IMR-90 (cell line): ENCODE measurements around the gene ATP1B1. TPM values are rescaled to one million over a fixed set of nuclear protein-coding genes. Genes with fewer than 3 reads are reported as not detected.
A peak's percentile ranks its signal among the peaks of the same experiment; 100 is the strongest.

Source experiments
- ATAC-seq: fragments of 200-7000 bp; cut with Tn5 transposase; 2 replicates; pipeline ENCODE4 v1.9.1; 2020; ENCODE audit warnings: low read depth, mild to moderate bottlenecking, moderate library complexity
- BruUV-seq: library from RNA; stranded (reverse); fragments of 400-500 nt; replicated peaks from 2 replicates; lab custom pipeline; 2021; lab: Mats Ljungman, UMichigan
- CTCF ChIA-PET: fragments of 300-600 bp; formaldehyde crosslinking; extraction: SDS; loops from one replicate; lab custom pipeline; 2021; ENCODE audit warnings: antibody characterized with exemption; lab: Yijun Ruan, JAX
- POLR2A ChIA-PET: fragments of 300-600 bp; sonication (Branson Sonifier 250); formaldehyde crosslinking; loops from one replicate; lab custom pipeline; 2022; ENCODE audit warnings: antibody characterized with exemption; ENCODE audit not compliant: unreplicated experiment; lab: Charles Lee
- DNase-seq: peaks from one replicate; pipeline ENCODE4 v3.0.0; 2013
- H2AFZ ChIP-seq: replicated peaks from 2 replicates; pipeline ENCODE3; 2013; ENCODE audit warnings: low read length, mild to moderate bottlenecking; ENCODE audit not compliant: poor library complexity
- H2AK5ac ChIP-seq: 2 replicates; pipeline ENCODE4 v1.6.1; 2013; ENCODE audit warnings: low read depth, low read length, inconsistent platforms
- H2AK9ac ChIP-seq: replicated peaks from 2 replicates; pipeline ENCODE3; 2013; ENCODE audit warnings: mild to moderate bottlenecking, low read depth, low read length, moderate library complexity; ENCODE audit not compliant: poor library complexity
- H2BK120ac ChIP-seq: 2 replicates; pipeline ENCODE4 v1.6.1; 2013; ENCODE audit warnings: low read depth, low read length, inconsistent platforms
- H2BK15ac ChIP-seq: 3 replicates; pipeline ENCODE4 v1.6.1; 2013; ENCODE audit warnings: low read depth, low read length, inconsistent platforms
- H2BK20ac ChIP-seq: 2 replicates; pipeline ENCODE4 v1.6.1; 2013; ENCODE audit warnings: low read depth, mild to moderate bottlenecking, inconsistent platforms, low read length, moderate library complexity
- H2BK5ac ChIP-seq: 2 replicates; pipeline ENCODE4 v1.6.1; 2013; ENCODE audit warnings: mild to moderate bottlenecking, low read depth, low read length, inconsistent platforms; ENCODE audit not compliant: poor library complexity, severe bottlenecking
- H3K14ac ChIP-seq: replicated peaks from 2 replicates; pipeline ENCODE4 v1.6.1; 2013; ENCODE audit warnings: low read depth, low read length, inconsistent platforms
- H3K18ac ChIP-seq: 2 replicates; pipeline ENCODE4 v1.6.1; 2013; ENCODE audit warnings: low read depth, low read length, control low read depth
- H3K23ac ChIP-seq: 2 replicates; pipeline ENCODE4 v1.6.1; 2013; ENCODE audit warnings: low read depth, low read length, inconsistent platforms
- H3K27ac ChIP-seq: 2 replicates; pipeline ENCODE4 v1.5.1; 2013; ENCODE audit warnings: mild to moderate bottlenecking, control low read depth, low read length; ENCODE audit not compliant: insufficient read depth
- H3K27me3 ChIP-seq: 2 replicates; pipeline ENCODE4 v1.6.1; 2013; ENCODE audit warnings: low read length; ENCODE audit not compliant: control insufficient read depth, insufficient read depth
- H3K36me3 ChIP-seq: 2 replicates; pipeline ENCODE4 v1.6.1; 2013; ENCODE audit warnings: low read length, mixed read lengths; ENCODE audit not compliant: control insufficient read depth, insufficient read depth
- H3K4ac ChIP-seq: 2 replicates; pipeline ENCODE4 v1.6.1; 2013; ENCODE audit warnings: low read depth, low read length, inconsistent platforms
- H3K4me1 ChIP-seq: 2 replicates; pipeline ENCODE4 v1.6.1; 2013; ENCODE audit warnings: low read length, mixed read lengths; ENCODE audit not compliant: control insufficient read depth, insufficient read depth
- H3K4me2 ChIP-seq: 2 replicates; pipeline ENCODE4 v1.6.1; 2013; ENCODE audit warnings: low read depth, mild to moderate bottlenecking, control low read depth, low read length, moderate library complexity
- H3K4me3 ChIP-seq: 2 replicates; pipeline ENCODE4 v1.5.1; 2013; ENCODE audit warnings: low read depth, mild to moderate bottlenecking, control low read depth, low read length, moderate library complexity; ENCODE audit not compliant: insufficient read depth
- H3K56ac ChIP-seq: 2 replicates; pipeline ENCODE4 v1.6.1; 2013; ENCODE audit warnings: low read length, inconsistent platforms; ENCODE audit not compliant: insufficient read depth; ENCODE audit errors: extremely low read depth
- H3K79me1 ChIP-seq, 2 experiments: 2 replicates each; pipeline ENCODE4 v1.6.1; 2013; ENCODE audit warnings: low read length in 2 of 2, inconsistent platforms in 1 of 2, low read depth in 1 of 2
- H3K9ac ChIP-seq: 2 replicates; pipeline ENCODE4 v1.6.1; 2013; ENCODE audit warnings: low read depth, low read length, control low read depth
- H3K9me1 ChIP-seq: 2 replicates; pipeline ENCODE4 v1.6.1; 2013; ENCODE audit warnings: low read length, inconsistent platforms; ENCODE audit not compliant: insufficient read depth
- H3K9me3 ChIP-seq: 2 replicates; pipeline ENCODE4 v1.6.1; 2013; ENCODE audit warnings: low read length; ENCODE audit not compliant: control insufficient read depth, insufficient read depth
- H4K20me1 ChIP-seq: 2 replicates; pipeline ENCODE4 v1.6.1; 2013; ENCODE audit warnings: low read length, inconsistent platforms; ENCODE audit not compliant: insufficient read depth
- H4K5ac ChIP-seq: 2 replicates; pipeline ENCODE4 v1.6.1; 2013; ENCODE audit warnings: mild to moderate bottlenecking, low read depth, low read length, control low read depth
- H4K8ac ChIP-seq, 2 experiments: 2 replicates each; pipeline ENCODE4 v1.6.1; 2013; ENCODE audit warnings: low read depth in 2 of 2, low read length in 2 of 2, control low read depth in 1 of 2, inconsistent platforms in 1 of 2
- H4K91ac ChIP-seq: 2 replicates; pipeline ENCODE4 v1.6.1; 2013; ENCODE audit warnings: low read depth, low read length, inconsistent platforms; ENCODE audit not compliant: insufficient read depth
- CEBPB ChIP-seq: IDR thresholded peaks from 2 replicates; pipeline ENCODE4 v1.6.1; 2012; ENCODE audit warnings: low read depth, low read length, improper control_type of control experiment
- MAFK ChIP-seq: IDR thresholded peaks from 2 replicates; pipeline ENCODE4 v1.6.1; 2012; ENCODE audit warnings: low read depth, low read length, improper control_type of control experiment
- POLR2A ChIP-seq: IDR thresholded peaks from 2 replicates; pipeline ENCODE4 v1.6.1; 2012; ENCODE audit warnings: mild to moderate bottlenecking, low read depth, low read length
- RFX5 ChIP-seq: IDR thresholded peaks from 2 replicates; pipeline ENCODE4 v1.8.0; 2012; ENCODE audit warnings: low read depth, mild to moderate bottlenecking, low read length, moderate library complexity
- SMC3 ChIP-seq: fragments of 150-350 bp; IDR thresholded peaks from 2 replicates; pipeline ENCODE4 v1.6.1; 2016; ENCODE audit warnings: low read depth, mild to moderate bottlenecking, antibody characterized with exemption, low read length, moderate library complexity
- WGBS, 2 experiments: methylation state at CpG; one replicate each; pipeline versions ENCODE4 v1.1.5 to v1.1.7; 2013; ENCODE audit warnings: missing lambda C conversion rate in 2 of 2; ENCODE audit not compliant: insufficient read length in 1 of 2; ENCODE audit errors: extremely low coverage in 2 of 2; 5-methylcytosine and 5-hydroxymethylcytosine counted together
- dilution Hi-C: fragments of 300-500 bp; cut with HindIII; formaldehyde crosslinking; loops from one replicate; pipeline ENCODE4 v1.14.3; 2018; ENCODE audit warnings: low sequenced_read_pairs; ENCODE audit not compliant: unreplicated experiment
- in situ Hi-C: fragments of 300-500 bp; cut with MboI; formaldehyde crosslinking; loops from 3 replicates; pipeline ENCODE4 v1.14.3; 2019; ENCODE audit warnings: low sequenced_read_pairs, inconsistent platforms, mixed read lengths
- intact Hi-C: fragments of 100-400 bp; cut with micrococcal nuclease; formaldehyde crosslinking; loops from 2 replicates; pipeline ENCODE4 v1.10.0; 2022
- polyA plus RNA-seq, 3 experiments: library from polyadenylated mRNA; depleted of rRNA; stranded (reverse); fragments of >200 nt; gene quantifications; 2 replicates each; pipeline ENCODE4 v1.2.3, GENCODE V29; 2012; ENCODE audit warnings: low replicate concordance in 1 of 3
- total RNA-seq: library from RNA; depleted of rRNA; stranded (reverse); fragments of >200 nt; gene quantifications from 2 replicates; pipeline ENCODE4 v1.2.3, GENCODE V29; 2012

The ATP1B1 gene
- total and polyA plus RNA-seq, 2 of the 4 experiments (the other 2 are of a cell fraction): 14.5 to 22.1 TPM

- DNase-seq (peak; percentile 92), ATAC-seq (peak; percentile 12; the same call in 1 of the 2 replicates)
- H2BK120ac ChIP-seq: peak overlapping the region; percentile 71
- peak overlapping the region; percentile 0; the same call in 1 of the 2 replicates for H3K23ac ChIP-seq
- peak overlapping the region; percentile 77 for H2BK5ac ChIP-seq
- peaks cover 4% of the 10 kb centered on the region; the same call in 1 of the 2 replicates for H3K36me3 ChIP-seq
- H2BK15ac ChIP-seq: peak overlapping the region; percentile 42; the same call in 2 of the 3 replicates
- H3K4me3 ChIP-seq: no peak overlapping the region; the same call in 1 of the 2 replicates
- BruUV-seq: no TSS peak
- no peaks in the 10 kb centered on the region for H3K9me3 ChIP-seq
- peak overlapping the region; percentile 18 for H2AK9ac ChIP-seq
- ChIA-PET POLR2A (interaction anchor here (0.6 kb wide), 1 partner anchor 57 kb away, joined by 5 read pairs; no protein-coding TSS in a partner anchor), CTCF (interaction anchor here (0.5 to 1.1 kb wide), 2 partner anchors 11 to 12 kb away, joined by 3 to 4 read pairs; no protein-coding TSS in a partner anchor)
- peak overlapping the region; percentile 38; the same call in 1 of the 2 replicates for H3K56ac ChIP-seq
- in situ Hi-C loops: loop anchor here (10.0 to 25.0 kb wide), 3 partner anchors 375 to 1603 kb away; partner anchors contain the start of genes GPR161 and SLC19A2
- peak overlapping the region; percentile 36; the same call in 1 of the 2 replicates for H2AK5ac ChIP-seq
- intact Hi-C loops: loop anchor here (5.0 kb wide), 2 partner anchors 218 to 258 kb away; partner anchors contain the start of genes BLZF1 and NME7
- H4K5ac ChIP-seq: no peak overlapping the region
- peak; percentile 48; the same call in 1 of the 2 replicates for TF ChIP-seq POLR2A
- peak; percentile 88 for TF ChIP-seq CEBPB
- TF ChIP-seq MAFK: no peak
- TF ChIP-seq SMC3: no peak
- no peak; the same call in 1 of the 2 replicates for TF ChIP-seq RFX5
- peak overlapping the region; percentile 40; the same call in 1 of the 2 replicates for H3K18ac ChIP-seq
- H2AFZ ChIP-seq: peak overlapping the region; percentile 80
- H3K4me1 ChIP-seq: peaks cover 24% of the 10 kb centered on the region
- peak overlapping the region; percentile 41 for H3K14ac ChIP-seq
- peaks cover 7% of the 10 kb centered on the region for H3K27me3 ChIP-seq
- H3K9ac ChIP-seq: peak overlapping the region; percentile 3; the same call in 1 of the 2 replicates
- peak overlapping the region; percentile 45; the same call in 1 of the 2 replicates for H2BK20ac ChIP-seq
- peak overlapping the region; percentile 23; the same call in 1 of the 2 replicates for H3K27ac ChIP-seq
- H3K4ac ChIP-seq: peak overlapping the region; percentile 84
- H3K79me1 ChIP-seq: peaks cover 23 to 61% of the 10 kb centered on the region in 2 experiments
- H3K9me1 ChIP-seq: peaks cover 13% of the 10 kb centered on the region
- peak overlapping the region; percentile 17 to 68; a peak in 3 of 4 replicates for H4K8ac ChIP-seq
- H4K91ac ChIP-seq: peak overlapping the region; percentile 37; the same call in 1 of the 2 replicates
- no CpG with 5 or more reads among the region's 8 CpGs for WGBS, 2 experiments
- peak overlapping the region; percentile 81 for H3K4me2 ChIP-seq
- no peaks in the 10 kb centered on the region for H4K20me1 ChIP-seq
- dilution Hi-C loops: no loop called here
These were observed 3.2 kb downstream of the ATP1B1 start for GRCh38 chr1:169109561-169110134.
